ENCODE data around the gene KLHL34. TPM values are rescaled to one million over a fixed set of nuclear protein-coding genes. Genes with fewer than 3 reads are reported as not detected.
A peak's percentile ranks its signal among the peaks of the same experiment; 100 is the strongest.

The KLHL34 gene, protein sequence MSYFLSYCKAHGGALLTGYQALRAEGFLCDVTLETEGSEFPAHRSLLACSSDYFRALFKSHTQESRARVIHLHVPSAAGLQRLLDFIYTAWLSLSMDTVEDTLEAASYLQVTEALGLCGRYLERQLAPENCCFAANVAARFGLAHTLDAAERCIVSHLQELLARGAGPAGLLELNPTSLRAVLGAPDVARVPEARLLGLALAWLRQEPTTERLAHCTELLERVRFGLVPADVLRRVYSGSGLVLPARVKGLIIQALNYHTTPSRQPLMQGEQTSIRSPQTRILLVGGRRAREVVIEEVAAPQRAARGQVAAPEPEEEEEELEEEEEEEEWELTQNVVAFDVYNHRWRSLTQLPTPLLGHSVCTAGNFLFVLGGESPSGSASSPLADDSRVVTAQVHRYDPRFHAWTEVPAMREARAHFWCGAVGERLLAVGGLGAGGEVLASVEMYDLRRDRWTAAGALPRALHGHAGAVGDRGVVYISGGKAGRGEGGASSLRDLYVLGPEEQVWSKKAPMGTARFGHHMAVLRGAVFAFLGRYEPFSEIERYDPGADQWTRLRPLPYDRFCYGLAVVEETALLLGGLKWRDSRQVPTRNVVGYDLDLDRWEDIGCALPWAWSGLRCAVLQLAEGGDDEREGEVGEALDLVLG
- 1 to 10 TPM in 3 of 5 experiments, under 1 TPM in 2; 0.41 to 5.3 (median 1.1) TPM for total RNA-seq
- polyA plus RNA-seq = 1 to 10 TPM; 3.5 to 5.1 TPM
- total RNA-seq = 2.6 reads per million, percentile 13 among the genes with 10 or more reads in this experiment

DNA sequence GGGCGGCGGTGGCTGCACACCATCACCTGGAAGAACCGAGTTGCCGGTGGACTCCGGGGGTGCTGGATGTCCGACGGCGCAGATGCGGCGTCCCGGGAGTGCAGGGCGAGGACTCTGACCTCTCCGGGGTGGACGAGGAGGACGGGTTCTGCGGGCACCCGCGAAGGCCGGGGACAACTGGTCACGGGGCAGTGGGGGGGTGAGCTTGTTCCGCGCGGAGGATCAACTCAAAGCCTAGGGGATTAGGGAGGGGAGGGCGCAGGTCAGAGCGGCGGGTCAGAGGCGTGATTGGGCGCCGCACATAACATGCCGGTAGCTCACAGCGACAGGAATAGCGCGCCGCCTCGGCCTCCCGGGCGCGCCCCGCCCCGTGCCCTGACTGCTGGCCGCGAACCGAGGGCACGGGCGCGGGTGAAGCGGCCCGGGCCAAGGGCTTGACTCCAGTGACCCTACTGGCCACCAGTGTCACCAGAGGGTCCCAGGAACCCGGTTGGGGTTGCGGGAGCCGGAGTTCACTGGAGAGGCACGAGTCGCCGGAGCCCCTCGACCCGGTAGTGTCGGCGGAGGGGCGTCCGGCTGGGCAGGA is at the start of gene KLHL34:
KLHL34 (minus strand) TSS at position 179 of the 586 bp plus-strand sequence. CDS start 542 bp downstream, outside the sequence.
- peak within 1 kb of the TSS; percentile 65 to 88 (median 80) for H3K4me3 Mint-ChIP-seq
- Histone ChIP-seq H3K4me3 (ENCODE audit: low read length) (peak within 1 kb of the TSS; percentile 43), H3K27me3 (ENCODE audit: control insufficient read depth in 2 of 2, insufficient read depth in 2 of 2, low read length in 2 of 2) (no peaks in the 10 kb centered on the region), H3K36me3 (ENCODE audit: control insufficient read depth in 2 of 3, insufficient read depth in 3 of 3, low read length in 3 of 3) (no peaks in the 10 kb centered on the region), H3K4me1 (ENCODE audit: control insufficient read depth in 2 of 2, insufficient read depth in 2 of 2, low read length in 2 of 2) (no peaks in the 10 kb centered on the region), H3K27ac (ENCODE audit: low read depth, low read length) (peak within 1 kb of the TSS; percentile 59), H3K9me3 (ENCODE audit: control insufficient read depth in 2 of 3, low read length in 3 of 3) (no peaks in the 10 kb centered on the region)
- ChIA-PET CTCF (no interaction called here), POLR2A (interaction anchor here (1.1 kb wide), 1 partner anchor 181 kb away, joined by 3 read pairs; the partner anchor contains the start of gene MBTPS2)
- intact Hi-C loops (cut with micrococcal nuclease) = loop anchor here in 1 of 2 donors (1.0 kb wide), 1 partner anchor 284 kb away; the partner anchor contains the start of gene CNKSR2
- DNase-seq = peak in 6 of 9 donors; percentile 17 to 24 (median 20)
- H3K27me3 Mint-ChIP-seq = peaks cover 0 to 17% (median 4%) of the 10 kb centered on the region in 5 donors
- no peaks in the 10 kb centered on the region for H3K36me3 Mint-ChIP-seq
- no peaks in the 10 kb centered on the region for H3K9me3 Mint-ChIP-seq
- H3K4me1 Mint-ChIP-seq = peaks cover 0 to 28% (median 4%) of the 10 kb centered on the region in 7 donors
- H3K27ac Mint-ChIP-seq = peak within 1 kb of the TSS in 8 of 9 donors; percentile 70 to 89 (median 84)
- peak; percentile 56 for ATAC-seq

DNA sequence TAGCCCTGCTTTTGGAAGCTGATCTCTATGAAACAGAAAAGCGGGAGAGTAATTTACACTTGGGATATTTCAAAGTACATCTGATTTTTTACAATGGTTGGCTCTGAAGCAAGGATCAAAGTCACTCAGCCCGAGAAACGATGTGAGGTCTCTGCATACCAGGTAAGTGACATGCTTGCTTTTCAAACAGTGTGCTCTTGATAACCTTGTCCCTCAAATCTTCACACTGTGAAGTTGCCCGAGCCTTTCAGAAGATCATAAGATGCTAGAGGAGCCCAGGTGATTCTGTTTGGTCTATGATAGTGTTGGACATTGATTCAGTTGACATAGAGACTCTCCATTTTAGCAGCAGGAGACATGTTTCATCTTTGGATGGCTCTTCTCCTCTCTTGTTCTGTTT is 47.1 kb upstream of the KLHL34 start:
- Histone ChIP-seq H3K36me3 (ENCODE audit: control insufficient read depth in 2 of 3, insufficient read depth in 3 of 3, low read length in 3 of 3) (no peaks in the 10 kb centered on the region), H3K4me1 (ENCODE audit: control insufficient read depth in 2 of 2, insufficient read depth in 2 of 2, low read length in 2 of 2) (no peaks in the 10 kb centered on the region), H3K4me3 (ENCODE audit: low read length) (no peak overlapping the region), H3K27ac (ENCODE audit: low read depth, low read length) (no peak overlapping the region), H3K27me3 (ENCODE audit: control insufficient read depth in 2 of 2, insufficient read depth in 2 of 2, low read length in 2 of 2) (no peaks in the 10 kb centered on the region), H3K9me3 (ENCODE audit: control insufficient read depth in 2 of 3, low read length in 3 of 3) (no peaks in the 10 kb centered on the region)
- Mint-ChIP-seq H3K27me3 (no peaks in the 10 kb centered on the region), H3K9me3 (peaks cover 0 to 5% (median 0%) of the 10 kb centered on the region in 11 donors), H3K27ac (no peak overlapping the region), H3K4me1 (no peaks in the 10 kb centered on the region), H3K36me3 (no peaks in the 10 kb centered on the region), H3K4me3 (no peak overlapping the region)
- ChIA-PET CTCF (no interaction called here), POLR2A (no interaction called here)
- DNase-seq (no peak), ATAC-seq (no peak)
- intact Hi-C loops (cut with micrococcal nuclease) = no loop called here

DNA sequence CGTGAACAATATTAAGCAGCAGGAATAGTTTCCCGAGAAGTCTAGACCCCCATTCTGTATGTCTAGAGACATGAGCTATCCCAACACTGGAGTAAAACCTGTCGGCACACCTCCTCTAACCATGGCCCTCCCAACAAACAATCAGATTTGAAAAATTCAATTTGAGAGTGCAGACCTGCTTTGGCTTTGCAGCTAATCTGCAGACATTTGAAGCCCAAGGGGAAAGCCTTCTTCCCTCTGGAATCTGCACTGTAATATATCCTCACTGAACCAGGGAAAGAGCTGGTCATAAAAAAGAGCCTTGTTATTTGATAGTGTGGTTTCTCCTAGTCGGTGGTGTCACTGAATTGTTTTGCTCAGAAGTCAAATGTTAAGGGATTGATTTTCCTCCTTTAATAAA is 44.6 kb upstream of the KLHL34 start:
- H3K27ac ChIP-seq (ENCODE audit: low read depth, low read length) = no peak overlapping the region
- Mint-ChIP-seq H3K9me3 (peaks cover 0 to 4% (median 0%) of the 10 kb centered on the region in 11 donors), H3K27me3 (no peaks in the 10 kb centered on the region), H3K4me1 (no peaks in the 10 kb centered on the region), H3K27ac (no peak overlapping the region), H3K36me3 (no peaks in the 10 kb centered on the region), H3K4me3 (no peak overlapping the region)
- no peaks in the 10 kb centered on the region for H3K36me3 ChIP-seq (ENCODE audit: control insufficient read depth in 2 of 3, insufficient read depth in 3 of 3, low read length in 3 of 3)
- CTCF ChIA-PET = no interaction called here
- POLR2A ChIA-PET = no interaction called here
- DNase-seq (no peak), ATAC-seq (no peak)
- intact Hi-C loops (cut with micrococcal nuclease) = no loop called here
- no peaks in the 10 kb centered on the region for H3K27me3 ChIP-seq (ENCODE audit: control insufficient read depth in 2 of 2, insufficient read depth in 2 of 2, low read length in 2 of 2)
- H3K9me3 ChIP-seq (ENCODE audit: control insufficient read depth in 2 of 3, low read length in 3 of 3) = no peaks in the 10 kb centered on the region
- H3K4me1 ChIP-seq (ENCODE audit: control insufficient read depth in 2 of 2, insufficient read depth in 2 of 2, low read length in 2 of 2) = no peaks in the 10 kb centered on the region
- H3K4me3 ChIP-seq (ENCODE audit: low read length) = no peak overlapping the region

DNA sequence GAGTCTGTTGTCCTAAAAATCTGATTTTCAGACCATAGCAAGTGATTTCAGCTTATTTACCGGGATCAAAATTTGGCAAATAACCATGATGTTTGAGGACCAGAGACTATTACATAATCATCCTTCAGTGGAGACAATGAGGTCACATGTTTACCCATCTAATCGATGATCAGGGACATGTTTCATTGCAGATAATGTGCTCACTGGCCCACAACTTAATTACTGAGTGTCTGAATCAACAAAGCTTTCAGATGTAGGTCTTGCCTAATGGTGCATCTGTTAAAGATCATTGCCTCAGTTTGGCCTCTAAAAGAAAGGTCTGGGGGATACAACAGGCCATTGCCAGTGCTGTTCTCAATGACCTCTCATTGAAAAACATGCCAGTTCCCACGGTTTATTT is 42.8 kb upstream of the KLHL34 start:
- no peak for DNase-seq
- no peaks in the 10 kb centered on the region for H3K27me3 ChIP-seq (ENCODE audit: control insufficient read depth in 2 of 2, insufficient read depth in 2 of 2, low read length in 2 of 2)
- ChIA-PET CTCF (no interaction called here), POLR2A (no interaction called here)
- H3K4me1 Mint-ChIP-seq = no peaks in the 10 kb centered on the region
- H3K4me1 ChIP-seq (ENCODE audit: control insufficient read depth in 2 of 2, insufficient read depth in 2 of 2, low read length in 2 of 2) = no peaks in the 10 kb centered on the region
- H3K27me3 Mint-ChIP-seq = no peaks in the 10 kb centered on the region
- no peaks in the 10 kb centered on the region for H3K9me3 ChIP-seq (ENCODE audit: control insufficient read depth in 2 of 3, low read length in 3 of 3)
- no peaks in the 10 kb centered on the region for H3K36me3 ChIP-seq (ENCODE audit: control insufficient read depth in 2 of 3, insufficient read depth in 3 of 3, low read length in 3 of 3)
- intact Hi-C loops (cut with micrococcal nuclease) = no loop called here
- no peak overlapping the region for H3K27ac Mint-ChIP-seq
- H3K4me3 ChIP-seq (ENCODE audit: low read length) = no peak overlapping the region
- no peak for ATAC-seq
- H3K4me3 Mint-ChIP-seq = no peak overlapping the region
- no peaks in the 10 kb centered on the region for H3K36me3 Mint-ChIP-seq
- peaks cover 0 to 3% (median 0%) of the 10 kb centered on the region in 11 donors for H3K9me3 Mint-ChIP-seq
- H3K27ac ChIP-seq (ENCODE audit: low read depth, low read length) = no peak overlapping the region

DNA sequence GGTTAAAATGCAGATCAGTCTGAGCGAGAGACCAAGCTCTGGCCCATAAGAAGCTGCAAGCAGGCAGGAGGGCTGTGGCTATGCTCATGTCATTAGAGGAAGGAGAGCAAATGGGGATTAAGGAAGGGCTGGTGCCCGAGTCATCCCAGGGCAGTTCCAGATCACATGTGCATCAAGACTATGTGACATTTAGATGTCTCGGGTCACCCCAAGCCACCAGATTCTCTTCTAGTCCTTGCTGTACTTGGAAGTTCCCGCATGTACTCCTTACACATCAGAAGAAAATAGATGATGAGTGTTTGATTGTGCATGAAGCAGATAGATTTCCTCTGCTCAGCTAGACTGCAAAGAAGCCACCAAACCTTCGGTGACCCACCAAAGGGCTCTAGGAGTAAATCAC is 42.1 kb upstream of the KLHL34 start:
- no peaks in the 10 kb centered on the region for H3K27me3 Mint-ChIP-seq
- no peak for ATAC-seq
- no peak overlapping the region for H3K4me3 Mint-ChIP-seq

DNA sequence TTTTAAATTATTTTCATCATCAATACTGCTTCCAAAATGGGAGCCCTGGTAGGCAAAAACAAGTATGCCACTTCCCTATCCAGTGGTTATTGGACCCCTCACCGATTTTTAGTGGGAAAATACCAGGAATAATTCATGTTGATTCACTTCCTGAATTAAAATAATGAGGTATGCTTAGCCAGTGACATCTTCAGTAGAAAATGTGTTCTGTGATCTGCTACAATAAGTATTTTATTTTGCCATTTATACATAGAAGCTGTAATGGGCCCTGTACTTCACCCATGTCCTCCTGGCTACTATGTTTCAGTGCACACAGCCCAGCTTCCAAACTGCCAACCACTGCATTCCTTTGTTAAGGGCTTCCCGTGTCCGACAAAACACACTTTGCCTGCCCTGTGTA is 41.0 kb upstream of the KLHL34 start:
- H3K27ac Mint-ChIP-seq = no peak overlapping the region
- ATAC-seq (no peak), DNase-seq (no peak)
- no peaks in the 10 kb centered on the region for H3K4me1 ChIP-seq (ENCODE audit: control insufficient read depth in 2 of 2, insufficient read depth in 2 of 2, low read length in 2 of 2)
- no peaks in the 10 kb centered on the region for H3K9me3 ChIP-seq (ENCODE audit: control insufficient read depth in 2 of 3, low read length in 3 of 3)
- intact Hi-C loops (cut with micrococcal nuclease) = no loop called here
- no peaks in the 10 kb centered on the region for H3K36me3 Mint-ChIP-seq
- no peak overlapping the region for H3K4me3 ChIP-seq (ENCODE audit: low read length)
- H3K9me3 Mint-ChIP-seq = peaks cover 0 to 3% (median 0%) of the 10 kb centered on the region in 11 donors
- H3K27ac ChIP-seq (ENCODE audit: low read depth, low read length) = no peak overlapping the region
- no peaks in the 10 kb centered on the region for H3K27me3 Mint-ChIP-seq
- ChIA-PET CTCF (no interaction called here), POLR2A (no interaction called here)
- H3K36me3 ChIP-seq (ENCODE audit: control insufficient read depth in 2 of 3, insufficient read depth in 3 of 3, low read length in 3 of 3) = no peaks in the 10 kb centered on the region
- no peaks in the 10 kb centered on the region for H3K4me1 Mint-ChIP-seq
- H3K4me3 Mint-ChIP-seq = no peak overlapping the region
- no peaks in the 10 kb centered on the region for H3K27me3 ChIP-seq (ENCODE audit: control insufficient read depth in 2 of 2, insufficient read depth in 2 of 2, low read length in 2 of 2)

More for the DNA sequence above, 42.1 kb upstream of the KLHL34 start:
- CTCF ChIA-PET = no interaction called here
- no peak for DNase-seq
- intact Hi-C loops (cut with micrococcal nuclease) = no loop called here
- no peaks in the 10 kb centered on the region for H3K36me3 ChIP-seq (ENCODE audit: control insufficient read depth in 2 of 3, insufficient read depth in 3 of 3, low read length in 3 of 3)
- peaks cover 0 to 3% (median 0%) of the 10 kb centered on the region in 11 donors for H3K9me3 Mint-ChIP-seq
- H3K27ac ChIP-seq (ENCODE audit: low read depth, low read length) = no peak overlapping the region
- H3K36me3 Mint-ChIP-seq = no peaks in the 10 kb centered on the region
- H3K4me1 ChIP-seq (ENCODE audit: control insufficient read depth in 2 of 2, insufficient read depth in 2 of 2, low read length in 2 of 2) = no peaks in the 10 kb centered on the region
- H3K9me3 ChIP-seq (ENCODE audit: control insufficient read depth in 2 of 3, low read length in 3 of 3) = no peaks in the 10 kb centered on the region
- H3K4me3 ChIP-seq (ENCODE audit: low read length) = no peak overlapping the region
- POLR2A ChIA-PET = no interaction called here
- no peaks in the 10 kb centered on the region for H3K4me1 Mint-ChIP-seq
- no peaks in the 10 kb centered on the region for H3K27me3 ChIP-seq (ENCODE audit: control insufficient read depth in 2 of 2, insufficient read depth in 2 of 2, low read length in 2 of 2)
- H3K27ac Mint-ChIP-seq = no peak overlapping the region

Measured in naive thymus-derived CD4-positive, alpha-beta T cell (primary cell).